ENCODE data around the gene ELP2.
"Not testable (repeated sequence)": the region's sequence is repeated elsewhere in the genome, so short reads cannot be mapped to it uniquely, and the experiment has no call there.

ELP2 gene

DNA sequence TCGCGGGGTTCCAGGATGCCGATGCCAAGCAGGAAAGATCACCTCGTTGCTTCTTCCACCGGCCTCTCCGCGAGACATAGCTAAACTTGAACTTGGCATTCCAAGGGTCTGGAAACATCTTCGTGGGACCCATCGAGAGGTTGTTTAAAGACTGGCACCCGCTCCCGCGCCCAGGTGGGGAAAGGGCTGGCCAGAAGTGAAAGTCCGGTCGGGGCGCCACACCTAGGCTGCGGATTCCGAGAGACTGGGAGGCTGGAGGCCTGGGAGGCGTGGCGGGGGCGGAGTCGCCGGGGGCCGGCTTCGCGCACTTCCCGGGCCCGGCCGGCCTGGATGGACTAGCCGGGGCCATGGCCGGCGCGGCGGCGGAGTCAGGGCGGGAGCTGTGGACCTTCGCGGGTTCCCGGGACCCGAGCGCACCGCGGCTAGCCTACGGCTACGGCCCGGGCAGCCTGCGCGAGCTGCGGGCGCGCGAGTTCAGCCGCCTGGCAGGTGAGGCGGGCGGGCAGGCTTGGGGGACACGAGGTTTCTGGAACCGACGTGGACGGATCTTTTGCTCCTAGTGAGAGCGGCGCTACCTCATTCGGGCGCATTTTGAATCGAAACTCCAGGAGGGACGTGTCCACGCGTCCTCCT lies 57.6 kb downstream of the ELP2 start, which contains the start of gene MOCOS:
TSS of gene MOCOS (plus strand) at position 305 of the 633 bp plus-strand sequence. CDS start at position 348, 43 bp downstream.
- DNase-seq (ENCODE audit: low spot score), result peak; percentile 84
- no peak for FAIRE-seq

DNA sequence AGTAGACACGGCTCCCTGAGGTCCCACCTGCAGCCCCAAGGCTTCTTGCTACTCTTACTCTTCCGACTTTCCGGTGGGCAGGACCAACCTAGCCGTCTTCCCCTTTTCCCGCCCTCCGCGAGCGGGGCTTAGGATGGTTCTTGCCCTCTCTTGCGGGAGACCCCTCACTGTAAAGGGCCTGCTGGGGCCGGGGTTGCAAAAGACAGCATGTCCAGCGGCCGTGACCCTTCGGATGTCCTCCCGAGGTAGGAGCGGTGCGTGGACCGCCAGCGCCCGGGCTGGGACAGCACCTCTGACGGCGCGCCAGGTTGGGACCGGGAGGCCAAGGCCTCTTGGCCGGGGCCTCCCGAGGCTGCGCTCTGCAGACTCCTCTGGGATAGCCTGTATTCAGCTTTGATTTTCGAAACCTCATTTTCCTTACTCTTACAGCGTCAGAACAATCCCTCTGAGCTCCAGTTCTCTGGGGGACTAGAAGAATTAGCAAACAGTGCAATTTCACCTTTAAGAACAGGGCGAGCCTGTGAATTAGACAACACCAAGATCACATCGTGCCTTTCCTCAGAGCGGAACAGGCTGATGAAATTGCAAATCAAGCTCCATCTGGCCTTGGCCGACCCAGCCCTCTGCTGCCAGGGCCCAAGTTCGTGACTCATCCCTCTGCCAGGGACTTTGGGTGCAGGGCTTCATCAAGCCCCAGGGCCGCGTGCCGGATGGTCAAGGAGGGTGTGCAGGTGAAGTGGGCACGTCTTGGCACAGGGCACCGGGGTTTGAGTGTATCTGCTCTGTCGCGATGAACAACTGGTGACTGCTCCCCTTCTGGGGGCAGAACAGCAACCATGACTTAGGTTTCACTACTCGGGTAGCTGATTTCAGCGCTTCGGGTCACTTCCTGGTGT lies 58.4 kb downstream of the ELP2 start:
- DNase-seq (ENCODE audit: low spot score), result peak; percentile 48

DNA sequence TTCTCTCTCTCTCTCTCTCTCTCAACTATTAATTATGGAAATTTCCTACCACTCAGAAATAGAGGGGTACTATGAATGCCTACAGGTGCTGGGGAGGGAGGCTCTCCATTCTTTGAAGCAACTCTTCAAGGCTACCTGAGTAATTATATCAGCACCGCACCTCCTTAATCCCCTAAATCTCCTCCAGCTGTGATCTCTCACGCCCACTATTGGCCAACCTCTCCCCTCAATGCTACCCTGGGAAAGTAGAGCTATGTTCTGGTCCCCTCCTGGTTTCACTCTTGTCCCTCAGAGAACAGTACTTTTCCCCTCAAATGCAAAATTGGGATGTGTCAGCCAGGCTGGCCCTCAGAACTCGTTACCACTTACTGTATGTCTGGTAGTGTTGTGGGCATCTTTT lies 59.2 kb downstream of the ELP2 start:
- DNase-seq (ENCODE audit: low spot score), result no peak
- FAIRE-seq, result no peak

More for the DNA sequence above, 58.4 kb downstream of the ELP2 start:
- FAIRE-seq, result no peak

DNA sequence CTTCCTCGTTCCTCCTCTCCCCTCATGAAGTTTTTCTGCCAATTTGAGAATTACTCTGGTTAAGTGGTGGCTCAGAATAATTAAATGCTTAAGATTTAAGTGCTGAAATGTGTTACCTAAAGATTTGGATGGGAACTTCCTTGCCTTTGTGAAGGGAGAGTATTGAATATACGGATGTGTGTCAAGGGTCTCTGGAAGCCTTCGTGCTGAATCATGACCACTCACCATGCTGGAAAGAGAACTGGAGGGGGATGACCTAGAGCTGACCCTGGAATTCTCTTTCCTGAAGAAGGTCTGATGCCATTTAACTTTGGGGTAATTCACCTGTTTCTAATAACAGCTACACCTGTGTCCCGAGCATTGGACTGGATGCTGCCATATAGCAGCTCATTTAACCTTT lies 59.8 kb downstream of the ELP2 start:
- DNase-seq (ENCODE audit: low spot score) (no peak), FAIRE-seq (no peak)

DNA sequence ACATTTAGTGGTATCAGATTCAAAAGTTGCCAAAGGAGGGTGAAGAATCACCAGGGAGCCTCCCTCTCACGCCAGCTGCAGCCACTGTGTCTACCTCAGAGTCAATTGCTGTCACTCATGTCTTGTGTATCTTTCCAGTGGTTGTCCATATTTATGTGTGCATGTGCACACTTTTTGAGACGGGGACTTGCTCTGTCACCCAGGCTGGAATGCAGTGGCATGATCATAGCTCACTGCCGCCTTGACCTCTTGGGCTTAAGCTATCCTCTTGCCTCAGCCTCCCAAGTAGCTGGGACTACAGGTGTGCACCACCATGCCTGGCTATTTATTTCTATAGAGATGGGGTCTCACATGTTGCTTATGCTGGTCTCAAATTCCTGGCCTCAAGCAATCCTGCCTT lies 61.6 kb downstream of the ELP2 start:
- no peak for FAIRE-seq

DNA sequence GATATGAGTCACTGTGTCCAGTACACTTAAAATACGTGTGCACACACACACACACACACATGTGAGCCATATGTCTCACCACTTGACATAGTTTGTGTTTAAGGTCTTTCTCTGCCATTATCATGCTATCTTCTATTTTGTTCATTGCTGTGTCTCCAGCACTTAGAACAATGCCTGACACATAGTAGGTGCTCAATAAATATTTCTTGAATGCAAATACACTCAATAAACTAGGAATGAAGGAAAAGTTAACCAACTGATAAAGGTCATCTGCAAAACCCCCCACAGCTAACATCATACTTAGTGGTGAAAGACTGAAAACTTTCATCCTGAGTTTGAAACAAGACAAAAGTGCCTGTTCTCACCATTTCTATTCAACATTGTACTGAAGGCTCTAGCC lies 62.0 kb downstream of the ELP2 start:
- no peak for FAIRE-seq
- DNase-seq (ENCODE audit: low spot score), result no peak

More for the DNA sequence above, 61.6 kb downstream of the ELP2 start:
- DNase-seq (ENCODE audit: low spot score), result no peak

DNA sequence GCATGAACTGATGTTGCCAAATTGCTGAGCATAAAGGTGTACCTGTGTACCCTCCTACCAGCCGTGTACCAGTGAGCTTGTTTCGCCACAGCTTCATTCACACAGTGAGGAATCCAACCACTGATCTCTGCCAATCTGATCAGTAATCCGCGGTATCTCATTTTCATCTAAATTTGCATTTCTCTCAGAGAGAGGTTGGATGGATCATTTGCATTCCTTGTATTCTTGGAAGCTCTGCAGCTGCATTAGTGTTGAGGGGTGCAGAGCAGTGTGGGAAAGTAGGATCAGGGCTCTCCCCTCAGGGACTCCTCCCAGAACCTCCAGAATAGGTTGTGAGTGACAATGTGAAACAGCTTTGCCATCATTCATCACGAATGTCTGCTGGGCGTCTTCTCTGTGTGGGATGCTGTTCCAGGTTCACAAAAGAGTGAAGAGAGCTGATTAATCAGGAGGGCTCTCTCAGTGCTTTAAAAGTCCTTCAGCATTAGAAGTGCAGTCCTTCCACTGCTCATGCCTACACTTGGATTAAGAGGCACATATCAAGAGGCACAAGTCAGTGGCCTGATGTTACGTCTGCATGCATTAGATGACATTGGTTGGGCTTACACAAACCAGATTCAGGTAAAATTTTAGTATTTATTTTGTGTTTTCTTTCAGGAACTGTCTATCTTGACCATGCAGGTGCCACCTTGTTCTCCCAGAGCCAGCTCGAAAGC lies 65.1 kb downstream of the ELP2 start:
- FAIRE-seq (no peak), DNase-seq (ENCODE audit: low spot score) (no peak)

DNA sequence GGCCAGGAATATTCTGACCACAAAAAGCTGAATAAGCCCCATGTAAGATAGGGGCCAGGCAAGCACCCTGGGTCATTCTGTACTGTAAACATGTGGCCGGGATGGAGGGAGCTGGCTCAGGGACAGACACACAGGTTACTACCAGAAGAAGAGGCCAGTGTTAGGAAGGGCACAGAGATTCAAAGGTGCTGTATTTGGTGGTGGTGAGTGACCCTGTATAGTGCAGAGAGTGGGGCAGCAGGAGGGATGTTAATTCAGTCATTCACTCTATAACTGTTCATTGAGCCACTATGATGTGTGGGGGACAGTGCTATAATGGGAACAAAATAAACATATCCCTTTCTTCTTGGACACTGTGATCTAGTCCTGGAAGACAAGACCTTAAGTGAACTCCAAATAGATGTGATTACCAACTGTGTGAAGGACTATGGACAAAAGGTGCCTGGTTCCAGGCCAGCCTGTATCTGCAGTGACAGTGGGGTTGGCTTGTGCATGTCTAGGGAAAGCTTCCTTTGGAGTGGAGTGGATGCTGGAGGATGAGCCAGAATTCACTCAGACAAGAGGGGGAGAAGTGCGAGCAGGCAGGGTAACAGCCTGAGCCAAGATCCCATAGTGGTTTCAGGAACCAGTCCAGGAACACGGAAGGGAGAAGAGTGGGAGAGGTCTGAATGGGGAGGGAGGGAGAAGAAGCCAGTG lies 65.9 kb downstream of the ELP2 start:
- FAIRE-seq (no peak), DNase-seq (ENCODE audit: low spot score) (no peak)

DNA sequence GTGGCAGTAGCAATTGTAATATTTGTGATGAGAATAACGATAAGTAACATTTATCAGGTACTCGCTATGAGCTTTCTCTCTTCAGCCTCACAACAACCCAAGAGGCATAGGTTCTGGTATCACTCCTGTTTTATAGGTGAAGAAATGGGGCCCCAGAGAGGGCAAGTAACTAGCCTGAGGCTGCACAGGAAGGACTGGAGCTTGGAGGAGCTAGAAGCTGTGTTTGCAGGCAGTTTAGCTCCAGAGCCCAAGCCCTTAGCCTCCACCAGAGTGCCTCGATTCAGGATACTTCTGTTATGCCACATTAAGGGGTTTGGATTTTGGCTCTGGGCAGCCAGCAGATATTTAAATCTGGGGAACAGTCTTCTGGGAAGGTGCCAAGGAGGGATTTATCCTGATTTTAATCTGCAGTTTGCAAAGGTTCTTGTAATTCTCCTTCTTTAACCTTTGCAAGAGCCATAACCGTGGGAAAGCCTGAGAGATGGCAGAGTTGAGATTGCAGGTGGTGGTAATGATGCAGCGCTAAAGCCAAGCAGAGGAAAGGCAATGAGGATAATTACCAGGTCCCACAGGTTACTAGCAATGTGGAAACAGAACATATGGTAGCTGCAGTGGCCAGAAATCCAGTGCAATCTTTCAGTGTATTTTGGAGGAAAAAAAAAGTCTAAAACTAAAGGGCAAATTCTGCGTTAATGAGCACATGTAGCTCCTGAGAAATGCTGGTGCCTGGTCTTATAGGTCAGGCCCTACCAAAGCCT lies 66.7 kb downstream of the ELP2 start:
- FAIRE-seq (no peak), DNase-seq (ENCODE audit: low spot score) (no peak)

DNA sequence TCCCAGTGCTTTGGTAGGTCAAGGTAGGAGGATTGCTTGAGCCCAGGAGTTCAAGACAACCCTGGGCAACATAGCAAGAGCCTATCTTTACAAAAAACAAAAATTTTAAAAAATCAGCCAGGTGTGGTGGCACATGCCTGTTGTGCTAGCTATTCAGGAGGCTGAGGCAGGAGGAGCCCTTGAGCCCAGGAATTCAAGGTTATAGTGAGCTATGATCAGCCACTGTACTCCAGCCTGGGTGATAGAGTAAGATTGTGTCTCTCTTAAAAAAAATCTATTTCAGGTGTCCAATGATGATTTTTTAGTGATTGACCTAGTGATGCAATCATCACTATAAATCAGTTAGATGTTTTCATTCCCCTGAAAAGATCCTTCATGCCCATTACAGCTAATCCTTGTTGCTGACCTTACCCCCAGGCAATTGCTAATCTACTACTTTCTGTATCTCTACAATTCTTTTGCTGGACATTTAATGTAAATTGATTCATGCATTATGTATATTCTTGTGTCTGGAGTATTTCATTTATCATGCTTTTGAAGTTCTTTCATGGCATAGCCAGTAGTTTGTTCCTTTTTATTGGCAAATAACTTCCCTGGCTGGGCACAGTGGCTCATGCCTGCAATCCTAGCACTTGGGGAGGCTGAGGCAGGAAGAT lies 67.9 kb downstream of the ELP2 start:
- FAIRE-seq (no peak), DNase-seq (ENCODE audit: low spot score) (no peak)

DNA sequence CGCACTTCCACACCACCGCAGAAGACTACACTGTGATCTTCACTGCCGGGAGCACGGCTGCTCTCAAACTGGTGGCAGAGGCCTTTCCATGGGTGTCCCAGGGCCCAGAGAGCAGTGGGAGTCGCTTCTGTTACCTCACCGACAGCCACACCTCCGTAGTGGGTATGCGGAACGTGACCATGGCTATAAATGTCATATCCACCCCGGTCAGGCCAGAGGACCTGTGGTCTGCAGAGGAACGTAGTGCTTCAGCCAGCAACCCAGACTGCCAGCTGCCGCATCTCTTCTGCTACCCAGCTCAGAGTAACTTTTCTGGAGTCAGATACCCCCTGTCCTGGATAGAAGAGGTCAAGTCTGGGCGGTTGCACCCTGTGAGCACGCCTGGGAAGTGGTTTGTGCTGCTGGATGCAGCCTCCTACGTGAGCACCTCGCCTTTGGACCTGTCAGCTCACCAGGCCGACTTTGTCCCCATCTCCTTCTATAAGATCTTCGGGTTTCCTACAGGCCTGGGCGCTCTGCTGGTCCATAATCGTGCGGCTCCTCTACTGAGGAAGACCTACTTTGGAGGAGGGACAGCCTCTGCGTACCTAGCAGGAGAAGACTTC lies 70.1 kb downstream of the ELP2 start:
- no peak for FAIRE-seq
- DNase-seq (ENCODE audit: low spot score), result no peak

DNA sequence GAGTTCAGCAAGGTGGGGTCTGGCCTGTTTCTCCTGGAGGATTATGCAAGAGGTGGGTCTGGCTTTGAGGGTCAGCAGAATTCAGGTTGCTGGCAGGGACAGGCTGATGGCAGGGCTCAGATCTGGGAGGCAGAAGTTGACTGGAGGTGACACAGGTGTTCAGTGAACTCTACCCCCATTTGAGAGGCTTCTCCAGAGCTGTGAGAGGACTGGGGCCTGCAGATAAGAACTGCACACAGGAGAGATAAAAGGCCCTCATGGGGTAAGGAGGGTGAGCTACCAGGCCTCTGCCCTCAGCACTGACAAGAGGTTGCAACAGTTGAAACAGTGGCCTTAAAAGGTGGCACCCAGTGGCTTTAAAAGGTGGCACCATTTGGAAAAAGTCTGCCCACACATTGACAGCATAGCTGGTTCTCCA lies 70.7 kb downstream of the ELP2 start:
- DNase-seq (ENCODE audit: low spot score) (no peak), FAIRE-seq (no peak)

DNA sequence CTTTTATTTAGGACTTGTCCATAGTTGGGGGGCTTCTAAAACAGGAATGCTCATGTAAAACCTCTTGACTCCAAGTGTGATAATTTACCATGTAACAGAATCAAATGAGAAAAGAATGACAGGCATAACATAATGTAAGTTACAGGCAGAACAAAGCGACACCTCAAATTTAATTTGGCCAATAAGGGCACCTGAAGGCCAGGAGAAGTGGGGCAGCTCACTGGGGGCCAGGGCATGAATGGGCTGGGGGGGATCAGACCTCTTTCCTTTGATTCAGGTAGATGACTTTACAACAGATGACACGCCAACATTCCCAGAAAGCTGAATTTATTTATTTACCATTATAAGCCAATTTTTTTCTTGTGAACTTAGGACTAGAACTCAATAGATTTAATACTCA lies 72.1 kb downstream of the ELP2 start:
- no peak for DNase-seq (ENCODE audit: low spot score)
- FAIRE-seq, result no peak

DNA sequence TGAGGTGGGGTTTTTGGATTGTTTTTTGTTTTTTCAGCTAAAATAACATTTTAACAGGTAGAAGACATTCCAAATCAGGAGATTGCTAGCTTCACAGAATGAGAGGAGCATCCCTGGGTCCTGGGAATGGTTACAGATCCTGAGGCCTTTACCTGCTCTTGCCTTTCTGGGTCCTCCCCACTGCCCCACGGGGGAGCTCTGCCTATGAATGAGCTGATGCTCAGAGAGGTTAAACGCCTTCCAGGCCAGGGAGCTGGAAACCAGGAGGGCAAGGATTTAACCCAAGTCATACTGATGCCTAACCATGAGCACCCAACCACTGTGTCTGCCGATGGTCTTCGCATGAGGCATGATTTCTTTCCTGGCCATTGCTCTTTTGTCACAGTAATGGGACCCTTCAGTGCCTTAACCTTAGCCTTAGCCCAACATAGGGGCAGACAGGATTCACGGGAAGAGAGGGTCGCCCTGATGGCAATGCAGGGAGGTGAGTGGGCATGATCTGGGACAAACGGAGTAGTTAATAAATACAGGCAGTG lies 73.7 kb downstream of the ELP2 start:
- FAIRE-seq, result no peak
- no peak for DNase-seq (ENCODE audit: low spot score)

DNA sequence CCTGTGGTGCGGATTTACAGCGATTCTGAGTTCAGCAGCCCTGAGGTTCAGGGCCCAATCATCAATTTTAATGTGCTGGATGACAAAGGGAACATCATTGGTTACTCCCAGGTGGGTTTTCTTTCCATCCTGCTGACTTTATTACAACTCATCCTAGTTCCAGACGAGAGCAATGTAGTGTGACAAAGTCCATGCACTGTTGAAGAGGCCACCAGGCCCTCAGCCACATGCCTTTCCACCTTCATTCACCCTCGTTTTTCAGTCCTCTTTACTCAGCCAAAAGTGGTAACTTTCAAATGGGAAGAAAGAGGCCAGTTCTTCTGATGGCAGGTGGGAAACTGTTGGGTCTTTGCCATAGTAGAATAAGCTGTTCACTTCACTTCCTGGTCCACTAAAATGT lies 75.5 kb downstream of the ELP2 start:
- no peak for FAIRE-seq

DNA sequence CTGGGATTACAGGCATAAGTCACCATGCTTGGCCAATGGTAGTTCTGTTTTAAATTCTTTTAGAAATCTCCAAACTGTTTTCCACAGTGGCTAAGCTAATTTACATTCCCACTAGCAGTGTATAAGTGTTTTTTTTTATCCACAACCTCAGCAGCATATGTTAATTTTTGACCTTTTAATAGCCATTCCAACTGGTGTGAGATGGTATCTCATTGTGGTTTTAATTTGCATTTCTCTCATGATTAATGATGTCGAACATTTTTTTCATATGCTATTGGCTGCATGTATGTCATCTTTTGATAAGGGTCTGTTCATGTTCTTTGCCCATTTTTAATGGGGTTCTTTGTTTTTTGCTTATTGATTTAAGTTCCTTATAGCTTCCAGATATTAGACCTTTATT lies 77.6 kb downstream of the ELP2 start:
- DNase-seq (ENCODE audit: low spot score), result no peak

More for the DNA sequence above, 75.5 kb downstream of the ELP2 start:
- DNase-seq (ENCODE audit: low spot score), result no peak

DNA sequence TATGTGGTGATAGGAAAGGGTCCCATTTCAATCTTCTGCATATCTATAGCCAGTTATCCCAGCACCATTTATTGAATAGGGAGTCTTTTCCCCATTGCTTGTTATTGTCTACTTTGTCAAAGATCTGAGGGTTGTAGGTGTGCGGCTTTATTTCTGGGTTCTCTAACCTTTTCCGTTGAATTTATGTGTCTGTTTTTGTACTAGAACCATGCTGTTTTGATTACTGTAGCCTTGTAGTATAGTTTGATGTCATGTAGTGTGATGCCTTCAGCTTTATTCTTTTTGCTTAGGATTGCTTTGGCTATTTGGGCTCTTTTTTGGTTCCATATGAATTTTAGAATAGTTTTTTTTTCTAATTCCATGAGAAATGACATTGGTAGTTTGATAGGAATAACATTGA lies 78.3 kb downstream of the ELP2 start:
- DNase-seq (ENCODE audit: low spot score); FAIRE-seq: not testable (repeated sequence)

More for the DNA sequence above, 77.6 kb downstream of the ELP2 start:
- FAIRE-seq, result no peak

DNA sequence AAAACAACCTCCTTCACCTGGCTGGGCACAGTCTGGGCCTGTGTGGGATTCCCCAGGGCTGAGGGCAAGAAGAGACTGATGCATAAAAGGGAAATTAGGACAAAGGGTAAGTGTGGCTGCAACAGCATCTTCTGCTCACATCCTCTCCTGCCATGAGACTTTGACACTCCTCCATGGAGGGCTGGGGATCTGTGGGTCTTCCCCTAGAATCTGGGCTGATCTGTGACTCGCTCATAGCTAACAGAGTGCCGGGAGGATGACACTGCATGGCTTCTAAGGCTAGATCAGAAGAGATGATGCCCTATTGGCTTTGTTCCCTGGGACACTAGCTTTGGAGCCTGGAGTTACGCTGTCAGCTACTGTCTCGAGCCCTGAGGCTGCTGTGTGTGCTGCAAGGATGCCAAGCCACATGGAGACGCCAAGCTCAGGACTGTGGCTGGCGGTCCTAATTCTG lies 81.9 kb downstream of the ELP2 start:
- no peak for FAIRE-seq
- no peak for DNase-seq (ENCODE audit: low spot score)
